Esophagus muscularis mucosa (tissue), 4 donors: ENCODE data around the gene EP400.
"Not testable (repeated sequence)": the region's sequence is repeated elsewhere in the genome, so short reads cannot be mapped to it uniquely, and the experiment has no call there.

ENCODE experiments used
- EP300 ChIP-seq: sonication (generic); formaldehyde crosslinking; IDR thresholded peaks from one replicate; pipeline ENCODE4 v1.6.1; 2017; ENCODE audit warnings: antibody characterized with exemption
- POLR2A ChIP-seq: fragments of 450-650 bp; IDR thresholded peaks from one replicate; pipeline ENCODE4 v1.6.1; 2017; ENCODE audit warnings: antibody characterized with exemption, moderate library complexity, mild to moderate bottlenecking, low read depth
- POLR2AphosphoS5 ChIP-seq, 2 donors: sonication (generic); formaldehyde crosslinking; IDR thresholded peaks; one replicate each; pipeline ENCODE4 v1.6.1; 2017; ENCODE audit warnings: antibody characterized with exemption in 2 of 2
- TF ChIP-seq, protein P1 (sequence below), 3 experiments: fragments of 200-600 bp in 2 of 3; fragments of 450-650 bp in 1 of 3; sonication (generic) in 2 of 3; IDR thresholded peaks; one replicate each; pipeline ENCODE4 v1.5.1; 2017 to 2019; ENCODE audit warnings: antibody characterized with exemption in 3 of 3, mild to moderate bottlenecking in 2 of 3, moderate library complexity in 1 of 3

DNA sequence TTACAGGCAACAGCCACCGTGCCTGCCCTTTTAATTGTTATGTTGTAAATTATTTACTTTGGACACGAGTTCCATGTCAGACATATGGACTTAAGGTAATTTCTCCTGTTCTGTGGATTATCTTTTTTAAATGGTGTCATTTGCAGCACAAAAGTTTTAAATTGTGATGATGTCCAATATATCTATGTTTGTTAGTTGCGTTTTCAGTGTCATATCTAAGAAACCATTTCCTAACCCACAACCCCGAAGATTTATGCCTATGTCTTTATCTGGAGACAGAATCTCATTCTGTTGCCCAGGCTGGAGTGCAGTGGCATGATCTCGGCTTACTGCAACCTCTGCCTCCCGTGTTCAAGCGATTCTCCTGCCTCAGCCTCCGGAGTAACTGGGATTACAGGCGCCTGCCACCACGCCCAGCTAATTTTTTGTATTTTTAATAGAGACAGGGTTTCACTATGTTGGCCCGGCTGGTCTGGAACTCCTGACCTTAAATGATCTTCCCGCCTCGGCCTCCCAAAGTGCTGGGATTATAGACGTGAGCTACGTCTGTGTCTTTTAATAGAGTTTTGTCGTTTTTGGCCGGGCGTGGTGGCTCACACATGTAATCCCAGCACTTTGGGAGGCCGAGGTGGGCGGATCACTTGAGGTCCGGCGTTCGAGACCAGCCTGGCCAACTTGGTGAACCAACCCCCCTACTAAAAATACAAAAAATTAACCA is 870 bp upstream of the EP400 start:
- not testable (repeated sequence) for TF ChIP-seq POLR2AphosphoS5 (IDR thresholded peaks at IDR 0.05); POLR2A; EP300
- TF ChIP-seq, protein P1, sequence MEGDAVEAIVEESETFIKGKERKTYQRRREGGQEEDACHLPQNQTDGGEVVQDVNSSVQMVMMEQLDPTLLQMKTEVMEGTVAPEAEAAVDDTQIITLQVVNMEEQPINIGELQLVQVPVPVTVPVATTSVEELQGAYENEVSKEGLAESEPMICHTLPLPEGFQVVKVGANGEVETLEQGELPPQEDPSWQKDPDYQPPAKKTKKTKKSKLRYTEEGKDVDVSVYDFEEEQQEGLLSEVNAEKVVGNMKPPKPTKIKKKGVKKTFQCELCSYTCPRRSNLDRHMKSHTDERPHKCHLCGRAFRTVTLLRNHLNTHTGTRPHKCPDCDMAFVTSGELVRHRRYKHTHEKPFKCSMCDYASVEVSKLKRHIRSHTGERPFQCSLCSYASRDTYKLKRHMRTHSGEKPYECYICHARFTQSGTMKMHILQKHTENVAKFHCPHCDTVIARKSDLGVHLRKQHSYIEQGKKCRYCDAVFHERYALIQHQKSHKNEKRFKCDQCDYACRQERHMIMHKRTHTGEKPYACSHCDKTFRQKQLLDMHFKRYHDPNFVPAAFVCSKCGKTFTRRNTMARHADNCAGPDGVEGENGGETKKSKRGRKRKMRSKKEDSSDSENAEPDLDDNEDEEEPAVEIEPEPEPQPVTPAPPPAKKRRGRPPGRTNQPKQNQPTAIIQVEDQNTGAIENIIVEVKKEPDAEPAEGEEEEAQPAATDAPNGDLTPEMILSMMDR (IDR thresholded peaks at IDR 0.05) = not testable (repeated sequence)
